NCI-H187 (cell line): ENCODE data around the gene ORC5.
"Not testable (repeated sequence)": the region's sequence is repeated elsewhere in the genome, so short reads cannot be mapped to it uniquely, and the experiment has no call there.

Experiments
- DNase-seq, 2 experiments: peaks; one replicate each; lab custom pipeline; 2025; lab: John Stamatoyannopoulos, UW

Gene ORC5

DNA sequence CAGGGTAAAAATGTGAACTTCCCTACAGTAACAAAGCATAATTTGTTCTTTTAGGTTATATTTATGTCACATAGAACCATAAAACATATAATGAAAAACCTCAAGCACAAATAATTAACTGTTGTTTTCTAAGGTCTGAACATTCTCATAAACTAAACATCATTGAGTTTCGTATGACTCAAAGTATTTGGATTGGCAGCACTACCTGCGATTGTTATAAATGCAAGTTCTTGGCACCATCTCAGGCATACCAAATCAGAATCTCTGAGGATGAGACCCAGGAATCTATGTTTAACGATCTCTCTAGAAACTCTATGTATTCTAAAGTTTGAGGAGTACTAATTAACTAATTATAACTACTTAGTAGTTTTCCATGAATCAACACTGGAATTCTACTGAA, 22.5 kb downstream of the ORC5 start:
- no peak for DNase-seq

DNA sequence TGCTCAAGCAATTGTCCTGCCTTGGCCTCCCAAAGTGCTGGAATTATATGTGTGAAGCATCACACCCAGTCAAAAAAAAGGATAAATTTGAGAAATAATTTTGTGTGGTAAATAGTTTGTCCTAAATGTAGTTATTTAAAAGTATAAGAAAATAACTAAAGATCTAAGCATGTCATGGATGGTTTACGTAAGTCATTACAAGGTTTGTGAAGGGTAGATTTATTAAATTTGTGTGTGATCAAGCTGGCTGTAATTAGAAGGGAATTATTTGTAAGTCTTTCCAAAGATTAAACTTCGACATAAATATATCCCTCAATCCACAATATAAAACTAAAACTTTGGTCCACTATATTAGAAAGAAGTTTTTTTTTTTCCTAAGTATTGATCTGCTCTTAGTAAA, 28.6 kb downstream of the ORC5 start:
- DNase-seq: no peak

DNA sequence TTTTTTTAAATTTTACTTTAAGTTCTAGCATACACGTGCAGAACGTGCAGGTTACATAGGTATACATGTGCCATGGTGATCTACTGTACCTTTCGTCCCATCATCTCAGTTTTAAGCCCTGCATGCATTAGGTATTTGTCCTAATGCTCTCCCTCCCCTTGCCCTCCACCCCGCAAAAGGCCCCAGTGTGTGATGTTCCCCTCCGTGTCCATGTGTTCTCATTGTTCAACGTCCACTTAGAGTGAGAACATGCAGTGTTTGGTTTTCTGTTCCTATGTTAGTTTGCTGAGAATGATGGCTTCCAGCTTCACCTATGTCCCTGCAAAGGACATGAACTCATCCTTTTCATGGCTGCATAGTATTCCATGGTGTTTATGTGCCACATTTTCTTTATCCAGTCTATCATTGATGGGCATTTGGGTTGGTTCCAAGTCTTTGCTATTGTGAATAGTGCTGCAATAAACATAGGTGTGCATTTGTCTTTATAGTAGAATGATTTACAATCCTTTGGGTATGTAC, 30.2 kb downstream of the ORC5 start:
- not testable (repeated sequence) for DNase-seq

DNA sequence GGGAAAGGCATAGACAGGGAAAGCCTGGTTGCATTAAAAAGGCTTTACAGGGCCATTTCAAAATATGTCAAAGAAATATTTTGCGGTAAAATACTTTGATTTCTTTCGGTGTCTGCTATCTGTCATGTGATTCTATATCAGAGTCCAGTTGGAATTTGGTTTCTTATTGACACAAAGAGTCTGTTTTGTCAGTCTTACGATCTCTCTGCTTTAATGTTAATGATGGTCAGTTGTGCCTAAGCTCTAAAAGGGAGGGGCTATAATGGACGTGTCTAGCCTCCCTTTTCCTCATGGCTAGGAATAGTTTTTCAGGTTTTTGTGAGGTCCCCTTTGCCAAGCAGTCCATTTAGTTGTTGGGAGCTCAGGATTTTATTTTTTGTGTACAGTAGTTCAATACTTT, 31.5 kb downstream of the ORC5 start:
- no peak for DNase-seq

DNA sequence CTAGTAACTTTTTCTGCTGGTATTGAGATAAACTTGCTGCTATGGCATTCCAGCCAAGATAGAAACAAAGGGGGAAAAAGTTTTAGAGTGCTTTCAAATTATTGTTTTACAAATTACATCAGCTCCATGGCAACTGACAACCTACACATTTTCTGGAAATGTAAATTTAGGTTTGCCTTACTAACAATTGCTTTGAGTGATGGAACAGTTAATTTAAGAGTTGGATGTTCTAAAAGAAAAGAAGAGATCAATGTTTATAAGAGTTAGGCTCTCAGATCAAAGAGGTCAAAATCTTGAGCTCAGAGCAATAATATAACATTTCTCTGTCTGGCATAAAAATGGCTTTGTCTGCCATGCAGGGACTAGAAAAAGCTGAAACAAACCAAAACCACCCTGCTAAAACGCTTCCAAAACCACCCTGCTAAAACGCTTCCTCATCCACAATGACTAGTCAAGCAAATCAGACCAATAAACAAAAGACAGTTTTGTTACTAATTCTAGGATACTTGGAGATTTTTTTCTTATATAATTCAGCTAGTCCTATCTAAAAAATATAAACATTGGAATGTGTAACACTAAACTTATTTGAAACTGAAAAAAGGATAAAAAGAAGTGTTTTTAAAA, 32.3 kb downstream of the ORC5 start:
- DNase-seq: no peak

DNA sequence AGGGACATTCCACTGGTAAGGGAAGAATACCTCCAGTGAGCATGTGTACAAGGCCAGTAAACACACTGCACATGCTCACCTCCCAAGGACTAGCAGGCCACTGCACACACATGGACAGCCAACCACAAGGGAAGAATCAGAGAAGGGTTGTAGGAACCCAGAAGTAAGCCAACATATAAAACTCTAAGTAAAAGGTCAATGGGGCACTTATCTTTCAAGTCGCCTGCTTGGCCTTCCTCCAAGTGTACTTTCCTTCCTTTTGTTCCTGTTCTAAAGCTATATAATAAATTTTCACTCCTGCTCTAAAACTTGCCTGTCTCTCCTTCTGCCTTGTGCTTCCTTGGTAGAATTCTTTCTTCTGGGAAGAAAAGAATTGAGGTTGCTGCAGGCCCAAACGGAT, 33.0 kb downstream of the ORC5 start:
- DNase-seq: no peak

DNA sequence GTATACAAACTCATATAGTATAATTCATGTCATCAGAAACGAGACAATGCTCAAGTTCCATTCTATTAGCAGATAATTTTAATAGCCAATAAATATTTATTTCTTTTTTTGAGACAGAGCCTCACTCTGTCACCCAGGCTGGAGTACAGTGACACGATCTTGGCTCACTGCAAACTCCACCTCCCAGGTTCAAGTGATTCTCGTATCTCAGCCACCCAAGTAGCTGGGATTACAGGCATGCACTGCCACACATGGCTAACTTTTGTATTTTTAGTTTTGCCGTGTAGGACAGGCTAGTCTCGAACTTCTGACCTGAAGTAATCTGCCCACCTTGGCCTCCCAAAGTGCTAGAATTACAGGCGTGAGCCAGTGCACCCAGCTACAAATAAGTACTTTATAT, 45.7 kb downstream of the ORC5 start:
- DNase-seq: no peak

DNA sequence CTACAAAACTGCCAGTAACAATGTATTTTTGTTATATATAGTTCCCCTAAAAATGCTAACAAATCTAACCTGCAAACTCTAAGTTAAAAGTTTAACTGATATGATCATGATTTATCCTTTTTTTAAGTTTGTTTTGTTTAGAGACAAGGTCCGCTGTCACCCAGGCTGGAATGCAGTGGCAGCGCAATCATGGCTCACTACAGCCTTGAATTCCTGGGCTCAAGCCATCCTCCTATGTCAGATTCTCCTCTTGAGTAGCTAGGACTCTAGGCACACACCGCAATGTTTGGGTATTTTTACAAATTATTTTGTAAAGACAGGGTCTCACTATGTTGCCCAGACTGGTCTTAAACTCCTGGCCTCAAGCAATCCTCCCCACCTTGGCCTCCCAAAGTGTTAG, 46.6 kb downstream of the ORC5 start:
- DNase-seq: no peak

DNA sequence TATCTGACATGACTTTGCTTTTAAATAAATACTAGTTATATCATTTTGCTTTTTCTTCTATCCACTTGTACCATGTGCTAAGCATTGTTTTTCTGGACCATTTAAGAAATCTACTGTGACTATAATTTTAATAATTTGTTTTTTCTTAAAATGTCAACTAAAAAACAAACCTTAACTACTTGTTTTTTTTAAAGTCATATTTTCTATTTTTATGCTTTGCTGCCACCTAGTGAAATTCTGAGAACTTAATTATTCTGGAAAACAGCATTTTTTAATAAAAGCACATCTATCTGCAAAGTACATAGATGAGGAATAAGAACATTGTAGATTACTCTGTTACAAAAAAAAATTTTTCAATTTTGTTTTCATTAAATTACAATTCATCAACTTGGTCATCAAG, 47.4 kb downstream of the ORC5 start:
- DNase-seq: no peak

DNA sequence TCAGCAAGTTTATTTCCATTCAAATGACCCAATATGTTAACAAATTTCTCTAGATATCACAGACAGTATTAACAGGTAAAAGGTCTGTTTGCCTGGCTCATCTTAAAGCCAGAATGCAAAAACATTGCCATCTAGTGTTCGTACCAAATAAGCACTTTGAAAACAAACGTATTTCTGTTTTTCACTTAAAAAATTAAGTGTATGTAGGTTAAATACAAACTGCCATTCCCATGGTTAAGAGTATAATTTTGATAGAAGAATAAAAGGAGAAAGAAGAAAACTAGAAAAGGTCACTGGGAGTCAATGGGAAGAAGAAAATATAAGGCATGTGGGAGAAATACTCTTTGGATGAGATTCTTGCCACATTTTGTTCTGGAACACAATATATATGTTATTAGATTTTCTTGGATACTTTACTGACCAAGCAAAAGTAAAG, 51.0 kb downstream of the ORC5 start:
- DNase-seq: no peak

DNA sequence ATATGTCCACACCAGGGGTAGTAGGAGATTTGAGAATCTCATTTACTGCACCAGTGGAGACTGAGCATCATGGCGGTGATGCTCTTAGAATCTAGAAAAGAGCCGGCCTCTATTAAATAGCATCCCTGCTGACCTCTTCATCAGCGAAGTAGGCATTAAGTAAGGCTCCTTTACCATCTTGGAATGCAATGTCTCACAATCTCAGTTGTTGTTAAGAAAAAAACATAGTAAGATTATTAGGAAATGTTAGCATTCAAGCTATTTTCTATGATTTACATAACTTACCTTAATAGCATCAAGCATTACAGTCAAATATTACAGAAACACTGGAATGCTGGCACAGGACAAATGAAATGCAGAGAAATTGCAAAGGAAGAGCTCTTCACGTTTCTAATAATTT, 54.5 kb downstream of the ORC5 start:
- no peak for DNase-seq

DNA sequence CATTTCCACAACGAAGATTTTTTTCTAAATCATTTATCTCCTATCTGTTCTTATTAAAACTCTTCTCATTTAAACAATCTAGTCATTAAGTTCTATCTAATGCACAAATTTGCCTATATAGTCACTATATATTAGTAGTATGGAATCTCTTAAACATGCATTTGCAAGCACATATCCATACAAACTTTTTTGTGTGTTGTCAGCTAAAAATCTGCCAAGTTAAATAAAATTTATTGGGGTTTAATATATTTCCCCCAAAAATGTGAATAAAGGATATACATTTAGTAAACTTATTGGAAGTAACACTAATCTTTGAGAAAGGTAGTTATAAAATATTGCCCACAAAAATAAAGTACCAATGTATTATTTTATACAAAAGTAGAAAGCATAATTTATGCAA, 55.3 kb downstream of the ORC5 start:
- DNase-seq: no peak

DNA sequence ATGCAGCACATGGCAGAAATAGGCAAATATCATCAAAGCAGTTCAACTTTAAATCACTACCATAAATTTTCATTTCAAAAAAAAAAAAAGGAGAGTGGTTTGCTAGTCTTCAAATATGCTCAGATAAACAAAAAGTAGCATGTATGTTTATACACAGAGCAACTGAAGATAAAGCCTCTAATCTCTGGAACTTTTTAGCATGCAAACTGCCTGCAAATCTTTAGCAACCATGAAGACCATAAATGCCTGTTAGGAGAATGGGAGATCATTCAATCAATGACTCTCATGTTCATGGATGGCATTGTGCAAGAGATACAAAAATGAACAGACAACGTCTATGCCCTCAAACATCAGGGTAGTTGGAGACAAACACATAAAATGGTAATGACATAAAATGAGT, 57.3 kb downstream of the ORC5 start:
- DNase-seq: no peak

DNA sequence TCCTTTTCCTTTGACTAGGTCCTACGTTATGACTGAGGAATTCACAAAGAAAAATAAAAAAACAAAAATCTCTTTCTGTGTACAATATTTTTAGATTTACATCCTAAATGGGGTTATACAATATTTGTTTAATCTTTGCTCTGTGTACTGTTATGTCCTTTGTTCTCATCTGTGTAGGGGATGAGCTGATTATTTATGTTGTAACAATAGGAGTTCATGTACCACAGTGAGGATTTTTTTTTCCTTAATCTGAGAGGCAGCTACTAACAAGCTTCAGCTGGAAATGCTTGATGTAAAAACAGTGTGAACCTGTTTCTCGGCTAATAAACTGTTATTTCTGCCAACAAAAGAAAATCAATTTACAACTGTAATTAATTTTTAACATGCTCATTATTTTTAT, 58.0 kb downstream of the ORC5 start:
- DNase-seq: no peak

DNA sequence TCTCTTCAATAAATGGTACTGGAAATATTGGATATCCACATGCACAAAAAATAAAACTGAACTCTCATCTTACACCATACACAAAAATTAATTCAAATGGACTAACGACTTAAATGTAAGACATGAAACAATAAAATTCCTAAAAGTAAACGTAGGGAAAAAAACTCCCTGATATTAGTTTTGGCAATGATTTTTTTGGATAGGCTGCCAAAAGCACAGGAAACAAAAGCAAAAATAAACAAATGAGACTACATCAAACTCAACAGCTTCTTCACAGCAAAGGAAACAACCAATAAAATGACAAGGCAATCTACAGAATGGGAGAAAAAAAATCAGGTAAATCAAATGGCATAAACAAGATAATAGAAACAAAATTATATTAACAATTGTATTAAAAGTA, 65.7 kb downstream of the ORC5 start:
- DNase-seq: no peak

DNA sequence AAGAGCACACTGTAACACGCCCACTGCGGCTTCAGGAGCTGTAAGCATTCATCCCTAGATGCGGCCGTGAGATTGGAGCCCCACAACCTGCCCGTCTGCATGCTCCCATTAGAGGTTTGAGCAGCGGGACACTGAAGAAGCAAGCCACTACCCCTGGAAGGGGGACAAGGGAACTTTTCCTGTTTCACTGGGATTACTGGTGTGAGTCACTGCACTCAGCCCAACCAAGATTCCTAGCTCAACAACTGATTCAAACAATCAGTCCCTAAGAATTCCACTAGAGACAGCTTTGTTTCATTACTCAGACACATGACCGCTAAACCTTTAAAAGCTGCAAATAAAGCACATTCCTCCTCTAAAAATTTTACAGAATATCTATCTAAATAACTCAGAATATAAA, 69.8 kb downstream of the ORC5 start:
- no peak for DNase-seq

DNA sequence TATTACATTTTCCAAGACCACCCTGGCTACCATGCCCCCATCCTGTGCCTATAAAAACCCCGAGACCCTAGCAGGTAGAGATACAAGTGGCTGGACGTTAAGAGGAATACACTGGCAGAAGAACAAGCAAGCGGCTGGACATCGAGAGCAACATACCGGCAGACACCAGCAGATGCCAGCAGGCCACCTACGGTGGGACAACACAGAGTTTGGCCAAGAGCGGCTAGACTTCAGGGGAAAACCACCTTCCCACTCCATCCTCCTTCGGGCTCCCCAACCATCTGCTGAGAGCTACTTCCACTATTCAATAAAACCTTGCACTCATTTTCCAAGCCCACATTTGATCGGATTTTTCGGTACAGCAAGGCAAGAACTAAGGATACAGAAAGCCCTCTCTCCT, 70.3 kb downstream of the ORC5 start:
- DNase-seq: no peak

DNA sequence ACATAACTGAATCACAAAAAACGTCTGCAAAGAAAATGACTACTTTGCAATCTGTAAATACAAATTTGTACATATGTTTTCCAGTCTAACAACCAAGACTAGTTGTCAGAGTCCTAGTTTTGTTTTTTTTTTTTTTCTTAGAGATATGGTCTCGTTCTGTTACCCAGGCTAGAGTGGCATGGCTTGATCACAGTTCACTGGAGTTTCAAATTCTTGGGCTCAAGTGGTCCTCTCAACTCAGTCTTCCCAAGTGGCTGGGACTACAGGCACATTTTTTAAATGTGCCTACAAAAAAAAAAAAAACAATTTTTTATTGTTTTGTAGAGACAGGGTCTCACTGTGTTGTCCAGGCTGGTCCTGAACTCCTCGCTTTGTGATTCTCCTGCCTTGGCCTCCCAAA, 70.8 kb downstream of the ORC5 start:
- DNase-seq: no peak

DNA sequence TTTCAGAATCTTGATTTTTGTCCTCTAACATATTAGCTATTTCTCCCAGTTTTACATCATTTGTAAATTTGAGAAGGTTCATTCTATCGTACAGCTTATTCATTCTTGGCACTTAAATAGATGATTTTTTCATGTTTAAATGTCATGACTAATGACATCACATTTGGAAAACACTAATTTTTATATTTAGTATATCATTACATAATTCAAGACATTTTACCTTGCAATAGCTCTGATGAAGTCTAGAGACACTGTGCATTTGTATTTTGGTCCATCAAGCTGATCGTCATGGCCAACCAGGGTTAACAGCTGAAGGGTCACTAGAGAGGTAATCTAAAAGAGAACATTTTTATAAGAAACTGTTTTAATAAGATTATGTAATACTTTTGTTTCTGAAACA, 71.3 kb downstream of the ORC5 start:
- no peak for DNase-seq

DNA sequence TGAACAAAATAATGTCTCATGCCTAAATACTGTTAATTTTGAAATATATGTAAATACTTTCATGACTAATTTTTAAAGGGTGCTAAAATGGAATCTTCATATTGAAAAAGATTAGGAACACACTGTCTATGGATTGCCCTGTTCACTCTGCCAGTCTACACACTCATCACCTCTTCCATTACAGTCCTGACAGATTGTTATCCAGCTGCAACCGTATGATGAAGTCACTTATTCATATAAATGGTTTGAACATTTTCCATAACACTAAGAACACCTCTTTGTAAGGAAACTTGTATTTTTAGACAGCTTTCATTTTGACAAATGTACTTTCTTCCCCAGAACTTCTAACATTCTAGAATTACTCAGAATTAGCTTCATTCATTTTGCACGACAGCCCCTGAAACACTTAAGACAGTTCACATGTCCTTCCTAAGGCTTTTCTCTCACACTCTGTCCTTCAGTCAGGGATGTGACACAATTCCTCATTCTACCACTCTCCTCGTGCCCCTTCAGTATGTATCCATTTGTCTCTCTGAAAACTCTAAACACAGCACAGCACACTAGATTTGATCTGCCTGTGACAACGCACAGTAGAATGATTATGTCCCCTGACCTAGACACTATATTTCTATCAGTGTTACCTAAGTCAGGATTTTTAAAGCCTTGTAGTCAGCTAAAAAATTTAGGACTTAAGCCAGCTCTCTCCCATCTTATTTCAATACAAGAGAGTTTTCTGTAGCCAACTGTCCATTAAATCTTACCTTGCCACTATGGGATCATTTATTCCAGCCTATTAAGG, 71.9 kb downstream of the ORC5 start:
- DNase-seq: no peak

DNA sequence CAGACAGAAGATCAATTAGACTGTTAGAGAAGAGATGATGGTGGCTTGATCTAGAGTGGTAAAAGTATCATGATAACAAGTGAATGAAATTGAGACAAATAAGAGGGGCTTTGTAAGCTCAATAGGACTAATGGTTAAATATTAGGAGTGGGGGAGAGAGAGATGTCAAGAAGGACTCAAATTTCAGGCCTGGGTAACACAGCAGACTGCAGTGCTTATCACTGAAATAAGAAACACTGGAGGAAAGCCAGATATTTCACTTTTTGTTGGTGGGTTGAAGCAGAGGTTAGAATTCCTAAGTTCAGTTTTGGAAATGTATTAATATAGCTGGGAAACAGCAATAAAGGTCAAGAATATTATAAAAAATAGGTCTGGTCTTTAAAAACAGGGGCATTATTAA, 74.6 kb downstream of the ORC5 start:
- DNase-seq: no peak

DNA sequence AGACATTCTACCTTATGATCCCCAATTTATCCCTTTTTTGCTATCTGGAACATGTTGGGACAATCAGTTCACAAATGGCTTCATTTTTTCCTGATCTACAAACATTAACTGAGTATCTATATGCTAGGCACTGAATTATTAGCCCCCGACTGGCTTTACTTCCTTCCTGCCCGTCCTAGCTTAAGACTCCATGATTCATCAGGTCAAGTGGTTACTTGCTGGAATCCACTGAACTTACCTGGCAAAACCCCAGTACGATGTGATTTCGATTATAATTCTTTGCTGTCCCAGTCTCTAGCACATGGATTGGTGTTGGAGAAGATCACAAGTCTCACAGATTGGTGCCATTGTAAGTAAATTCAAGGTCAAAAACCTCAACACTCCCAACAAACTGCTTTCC, 77.1 kb downstream of the ORC5 start:
- DNase-seq: no peak

DNA sequence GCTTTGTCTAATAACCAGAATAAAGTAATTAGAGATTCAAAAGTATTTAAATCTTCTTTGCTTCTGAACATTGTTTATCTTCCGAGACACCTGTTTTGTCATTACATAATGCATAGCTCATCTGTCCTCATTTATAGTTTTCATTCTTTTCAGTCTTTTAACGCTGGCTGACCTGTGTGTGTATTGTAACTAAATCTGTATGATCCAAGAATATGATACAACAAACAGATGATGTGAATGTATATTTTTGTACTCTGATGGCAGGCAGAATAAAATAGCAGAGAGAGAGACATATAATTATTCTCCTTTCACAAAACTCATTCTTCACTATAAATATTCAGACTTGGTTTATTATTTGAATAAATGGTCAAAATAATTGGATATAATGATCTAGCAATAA, 80.6 kb downstream of the ORC5 start:
- no peak for DNase-seq

DNA sequence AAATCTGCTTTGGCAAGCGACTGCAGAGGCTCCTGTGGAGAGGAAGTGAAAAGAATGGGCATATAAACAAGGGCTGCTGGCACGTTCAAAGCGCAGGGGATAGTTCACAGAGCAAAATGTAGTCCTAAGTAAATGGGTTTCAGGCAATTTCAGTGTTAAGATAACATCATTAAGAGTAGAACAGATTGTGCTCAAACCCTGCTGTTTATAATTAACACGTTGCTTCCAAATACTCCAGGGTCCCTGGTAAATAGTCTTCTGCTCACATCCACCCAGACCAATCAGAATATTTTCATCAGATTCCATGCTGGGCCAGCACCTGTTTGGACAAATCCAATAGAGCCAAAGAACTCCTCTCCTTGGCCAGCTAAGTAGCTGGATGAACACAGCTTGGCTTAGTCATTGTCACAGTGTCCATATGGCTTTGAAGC, 81.4 kb downstream of the ORC5 start:
- no peak for DNase-seq
